VCaP (cell line): ENCODE data around the gene CEP152.

ENCODE experiments used
- H3K27ac ChIP-seq: fragments of 450-650 bp; 2 replicates; pipeline ENCODE4 v1.5.1; 2017
- CTCF ChIP-seq: fragments of 450-650 bp; conservative IDR thresholded peaks from 2 replicates; pipeline ENCODE4 v1.5.1; 2017; ENCODE audit warnings: mild to moderate bottlenecking, moderate library complexity

Gene CEP152

GRCh38 chr15:48784756-48785155 lies 26.1 kb downstream of the CEP152 start:
- TF ChIP-seq CTCF, result no peak
- no peak overlapping the region for H3K27ac ChIP-seq

GRCh38 chr15:48782911-48783310 lies 28.0 kb downstream of the CEP152 start:
- H3K27ac ChIP-seq, result no peak overlapping the region
- no peak for TF ChIP-seq CTCF

GRCh38 chr15:48781481-48782081 lies 29.3 kb downstream of the CEP152 start:
- no peak overlapping the region for H3K27ac ChIP-seq
- no peak for TF ChIP-seq CTCF

- no peak for TF ChIP-seq CTCF
- H3K27ac ChIP-seq, result no peak overlapping the region
Observed at GRCh38 chr15:48781017-48781416, 29.9 kb downstream of the CEP152 start.

GRCh38 chr15:48778331-48778730 lies 32.5 kb downstream of the CEP152 start:
- H3K27ac ChIP-seq, result no peak overlapping the region
- no peak for TF ChIP-seq CTCF

- no peak for TF ChIP-seq CTCF
- no peak overlapping the region for H3K27ac ChIP-seq
Observed at GRCh38 chr15:48777645-48778330, 33.1 kb downstream of the CEP152 start.

GRCh38 chr15:48775546-48775945 lies 35.3 kb downstream of the CEP152 start:
- no peak for TF ChIP-seq CTCF
- no peak overlapping the region for H3K27ac ChIP-seq
